WTC11 (cell line): ENCODE results near the gene EGFR. TPM values are rescaled to one million over a fixed set of nuclear protein-coding genes. Genes with fewer than 3 reads are reported as not detected.
A peak's percentile ranks its signal among the peaks of the same experiment; 100 is the strongest.

Experiments used
- ATAC-seq: fragments of 200-7000 bp; cut with Tn5 transposase; 2 replicates; pipeline ENCODE4 v1.10.0; 2021; ENCODE audit warnings: mild to moderate bottlenecking, moderate library complexity
- CTCF ChIA-PET: fragments of 300-600 bp; sonication (Branson Sonifier 250); formaldehyde crosslinking; loops from one replicate; lab custom pipeline; 2021; ENCODE audit warnings: antibody characterized with exemption; lab: Charles Lee
- POLR2A ChIA-PET: fragments of 350-600 bp; sonication (Branson Sonifier 250); formaldehyde crosslinking; loops from one replicate; lab custom pipeline; 2021; ENCODE audit warnings: antibody characterized with exemption; lab: Charles Lee
- DNase-seq: peaks from one replicate; pipeline ENCODE4 v3.0.0; 2021; ENCODE audit warnings: low spot score
- H3K27ac Mint-ChIP-seq: 2 replicates; pipeline ENCODE4 v1.8.0; 2021; ENCODE audit warnings: mixed read lengths
- H3K27me3 Mint-ChIP-seq: 2 replicates; pipeline ENCODE4 v1.8.0; 2021; ENCODE audit warnings: low read depth, mild to moderate bottlenecking, moderate library complexity, mixed read lengths
- H3K36me3 Mint-ChIP-seq: 2 replicates; pipeline ENCODE4 v1.8.0; 2021; ENCODE audit warnings: mixed read lengths
- H3K4me1 Mint-ChIP-seq: 2 replicates; pipeline ENCODE4 v1.8.0; 2022; ENCODE audit warnings: mixed read lengths
- H3K4me3 Mint-ChIP-seq: 2 replicates; pipeline ENCODE4 v1.8.0; 2021; ENCODE audit warnings: mild to moderate bottlenecking, moderate library complexity, mixed read lengths
- H3K9me3 Mint-ChIP-seq: 2 replicates; pipeline ENCODE4 v1.8.0; 2021; ENCODE audit warnings: mixed read lengths
- EMX1 ChIP-seq: fragments of 250-450 bp; sonication (Bioruptor Pico); IDR thresholded peaks from 2 replicates; pipeline ENCODE4 v1.8.0; 2021; ENCODE audit warnings: mild to moderate bottlenecking
- GTF2I ChIP-seq: fragments of 250-450 bp; sonication (Bioruptor Pico); conservative IDR thresholded peaks from 2 replicates; pipeline ENCODE4 v1.4.0; 2021; ENCODE audit warnings: mild to moderate bottlenecking
- IRF2 ChIP-seq: sonication (generic); formaldehyde crosslinking; IDR thresholded peaks from 2 replicates; pipeline ENCODE4 v1.8.0; 2022; ENCODE audit warnings: low read depth, missing genetic modification reagents, borderline replicate concordance
- NFATC4 ChIP-seq: fragments of 250-450 bp; sonication (Bioruptor Pico); IDR thresholded peaks from 2 replicates; pipeline ENCODE4 v1.9.0; 2021; ENCODE audit warnings: mild to moderate bottlenecking
- OVOL2 ChIP-seq: fragments of 250-450 bp; sonication (Bioruptor Pico); IDR thresholded peaks from 2 replicates; pipeline ENCODE4 v1.9.0; 2021; ENCODE audit warnings: mild to moderate bottlenecking, borderline replicate concordance
- ZNF317 ChIP-seq: sonication (generic); formaldehyde crosslinking; IDR thresholded peaks from 2 replicates; pipeline ENCODE4 v1.8.1; 2023; ENCODE audit warnings: low read depth, mild to moderate bottlenecking, moderate library complexity, missing genetic modification reagents, borderline replicate concordance
- ZNF396 ChIP-seq: fragments of 250-450 bp; sonication (Bioruptor Pico); IDR thresholded peaks from 2 replicates; pipeline ENCODE4 v1.8.0; 2021; ENCODE audit warnings: mild to moderate bottlenecking, moderate library complexity, borderline replicate concordance
- total RNA-seq: library from RNA; stranded (reverse); gene quantifications from 3 replicates; pipeline ENCODE4 v1.2.3, GENCODE V29; 2021
- TF ChIP-seq, protein P1 (sequence below): fragments of 250-450 bp; sonication (Bioruptor Pico); IDR thresholded peaks from 2 replicates; pipeline ENCODE4 v1.8.0; 2021; ENCODE audit warnings: mild to moderate bottlenecking
- TF ChIP-seq, protein P2 (sequence below): sonication (generic); formaldehyde crosslinking; IDR thresholded peaks from 2 replicates; pipeline ENCODE4 v1.8.0; 2022; ENCODE audit warnings: mild to moderate bottlenecking, missing genetic modification reagents
- TF ChIP-seq, protein P3 (sequence below): sonication (generic); formaldehyde crosslinking; conservative IDR thresholded peaks from 2 replicates; pipeline ENCODE4 v1.8.1; 2023; ENCODE audit warnings: mild to moderate bottlenecking, low read depth, missing genetic modification reagents, moderate library complexity
- TF ChIP-seq, protein P4 (sequence below): fragments of 250-450 bp; sonication (Bioruptor Pico); IDR thresholded peaks from 2 replicates; pipeline ENCODE4 v1.9.0; 2021; ENCODE audit warnings: moderate library complexity, mild to moderate bottlenecking, inconsistent platforms, borderline replicate concordance
- TF ChIP-seq, protein P5 (sequence below): fragments of 250-450 bp; sonication (Bioruptor Pico); IDR thresholded peaks from 2 replicates; pipeline ENCODE4 v2.1.2; 2022; ENCODE audit warnings: mild to moderate bottlenecking, moderate library complexity
- TF ChIP-seq, protein P6 (sequence below): sonication (generic); formaldehyde crosslinking; IDR thresholded peaks from 2 replicates; pipeline ENCODE4 v1.8.1; 2023; ENCODE audit warnings: mild to moderate bottlenecking, missing genetic modification reagents, borderline replicate concordance
- TF ChIP-seq, protein P7 (sequence below): fragments of 250-450 bp; sonication (Bioruptor Pico); IDR thresholded peaks from 2 replicates; pipeline ENCODE4 v1.9.0; 2021; ENCODE audit warnings: mild to moderate bottlenecking, borderline replicate concordance

Gene EGFR
- total RNA-seq, 1 experiment from 2014 or later = 5.9 TPM

DNA sequence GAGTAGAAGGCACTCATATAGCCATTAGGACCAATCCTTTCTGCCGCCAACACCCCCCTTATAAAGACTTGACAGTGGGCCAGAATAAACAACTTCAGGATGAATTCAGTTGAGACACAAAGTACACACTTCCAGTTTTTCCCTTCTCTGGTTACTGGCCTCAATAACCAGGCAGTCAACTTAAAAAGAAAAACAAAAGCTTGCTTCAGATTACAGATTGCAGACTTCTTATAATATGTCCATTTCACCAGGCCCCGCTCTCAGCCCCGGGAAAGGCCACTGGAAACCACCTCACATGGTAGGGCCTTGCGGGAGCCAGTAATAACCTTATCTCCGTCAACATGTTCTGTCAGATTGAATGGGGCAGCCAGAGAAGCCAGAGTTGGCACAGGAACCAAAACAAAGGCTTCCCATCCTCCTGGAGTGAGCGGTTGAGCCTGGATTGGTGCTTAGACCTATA, 108.8 kb downstream of the EGFR start:
- H3K9me3 Mint-ChIP-seq = peaks cover 3% of the 10 kb centered on the region; the same call in 1 of the 2 replicates
- POLR2A ChIA-PET = no interaction called here
- TF ChIP-seq GTF2I (no peak), ZNF317 (CRISPR knock-in tag) (no peak), IRF2 (CRISPR knock-in tag) (no peak), EMX1 (CRISPR knock-in tag) (no peak)
- TF ChIP-seq, protein P1, sequence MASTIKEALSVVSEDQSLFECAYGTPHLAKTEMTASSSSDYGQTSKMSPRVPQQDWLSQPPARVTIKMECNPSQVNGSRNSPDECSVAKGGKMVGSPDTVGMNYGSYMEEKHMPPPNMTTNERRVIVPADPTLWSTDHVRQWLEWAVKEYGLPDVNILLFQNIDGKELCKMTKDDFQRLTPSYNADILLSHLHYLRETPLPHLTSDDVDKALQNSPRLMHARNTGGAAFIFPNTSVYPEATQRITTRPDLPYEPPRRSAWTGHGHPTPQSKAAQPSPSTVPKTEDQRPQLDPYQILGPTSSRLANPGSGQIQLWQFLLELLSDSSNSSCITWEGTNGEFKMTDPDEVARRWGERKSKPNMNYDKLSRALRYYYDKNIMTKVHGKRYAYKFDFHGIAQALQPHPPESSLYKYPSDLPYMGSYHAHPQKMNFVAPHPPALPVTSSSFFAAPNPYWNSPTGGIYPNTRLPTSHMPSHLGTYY = no peak
- TF ChIP-seq, protein P2, sequence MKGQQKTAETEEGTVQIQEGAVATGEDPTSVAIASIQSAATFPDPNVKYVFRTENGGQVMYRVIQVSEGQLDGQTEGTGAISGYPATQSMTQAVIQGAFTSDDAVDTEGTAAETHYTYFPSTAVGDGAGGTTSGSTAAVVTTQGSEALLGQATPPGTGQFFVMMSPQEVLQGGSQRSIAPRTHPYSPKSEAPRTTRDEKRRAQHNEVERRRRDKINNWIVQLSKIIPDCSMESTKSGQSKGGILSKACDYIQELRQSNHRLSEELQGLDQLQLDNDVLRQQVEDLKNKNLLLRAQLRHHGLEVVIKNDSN (CRISPR knock-in tag) = no peak
- TF ChIP-seq, protein P3, sequence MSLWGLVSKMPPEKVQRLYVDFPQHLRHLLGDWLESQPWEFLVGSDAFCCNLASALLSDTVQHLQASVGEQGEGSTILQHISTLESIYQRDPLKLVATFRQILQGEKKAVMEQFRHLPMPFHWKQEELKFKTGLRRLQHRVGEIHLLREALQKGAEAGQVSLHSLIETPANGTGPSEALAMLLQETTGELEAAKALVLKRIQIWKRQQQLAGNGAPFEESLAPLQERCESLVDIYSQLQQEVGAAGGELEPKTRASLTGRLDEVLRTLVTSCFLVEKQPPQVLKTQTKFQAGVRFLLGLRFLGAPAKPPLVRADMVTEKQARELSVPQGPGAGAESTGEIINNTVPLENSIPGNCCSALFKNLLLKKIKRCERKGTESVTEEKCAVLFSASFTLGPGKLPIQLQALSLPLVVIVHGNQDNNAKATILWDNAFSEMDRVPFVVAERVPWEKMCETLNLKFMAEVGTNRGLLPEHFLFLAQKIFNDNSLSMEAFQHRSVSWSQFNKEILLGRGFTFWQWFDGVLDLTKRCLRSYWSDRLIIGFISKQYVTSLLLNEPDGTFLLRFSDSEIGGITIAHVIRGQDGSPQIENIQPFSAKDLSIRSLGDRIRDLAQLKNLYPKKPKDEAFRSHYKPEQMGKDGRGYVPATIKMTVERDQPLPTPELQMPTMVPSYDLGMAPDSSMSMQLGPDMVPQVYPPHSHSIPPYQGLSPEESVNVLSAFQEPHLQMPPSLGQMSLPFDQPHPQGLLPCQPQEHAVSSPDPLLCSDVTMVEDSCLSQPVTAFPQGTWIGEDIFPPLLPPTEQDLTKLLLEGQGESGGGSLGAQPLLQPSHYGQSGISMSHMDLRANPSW = no peak
- TF ChIP-seq, protein P4, sequence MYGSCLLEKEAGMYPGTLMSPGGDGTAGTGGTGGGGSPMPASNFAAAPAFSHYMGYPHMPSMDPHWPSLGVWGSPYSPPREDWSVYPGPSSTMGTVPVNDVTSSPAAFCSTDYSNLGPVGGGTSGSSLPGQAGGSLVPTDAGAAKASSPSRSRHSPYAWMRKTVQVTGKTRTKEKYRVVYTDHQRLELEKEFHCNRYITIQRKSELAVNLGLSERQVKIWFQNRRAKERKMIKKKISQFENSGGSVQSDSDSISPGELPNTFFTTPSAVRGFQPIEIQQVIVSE (CRISPR knock-in tag) = no peak
- TF ChIP-seq, protein P5, sequence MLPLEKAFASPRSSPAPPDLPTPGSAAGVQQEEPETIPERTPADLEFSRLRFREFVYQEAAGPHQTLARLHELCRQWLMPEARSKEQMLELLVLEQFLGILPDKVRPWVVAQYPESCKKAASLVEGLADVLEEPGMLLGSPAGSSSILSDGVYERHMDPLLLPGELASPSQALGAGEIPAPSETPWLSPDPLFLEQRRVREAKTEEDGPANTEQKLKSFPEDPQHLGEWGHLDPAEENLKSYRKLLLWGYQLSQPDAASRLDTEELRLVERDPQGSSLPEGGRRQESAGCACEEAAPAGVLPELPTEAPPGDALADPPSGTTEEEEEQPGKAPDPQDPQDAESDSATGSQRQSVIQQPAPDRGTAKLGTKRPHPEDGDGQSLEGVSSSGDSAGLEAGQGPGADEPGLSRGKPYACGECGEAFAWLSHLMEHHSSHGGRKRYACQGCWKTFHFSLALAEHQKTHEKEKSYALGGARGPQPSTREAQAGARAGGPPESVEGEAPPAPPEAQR (CRISPR knock-in tag) = no peak
- TF ChIP-seq, protein P6, sequence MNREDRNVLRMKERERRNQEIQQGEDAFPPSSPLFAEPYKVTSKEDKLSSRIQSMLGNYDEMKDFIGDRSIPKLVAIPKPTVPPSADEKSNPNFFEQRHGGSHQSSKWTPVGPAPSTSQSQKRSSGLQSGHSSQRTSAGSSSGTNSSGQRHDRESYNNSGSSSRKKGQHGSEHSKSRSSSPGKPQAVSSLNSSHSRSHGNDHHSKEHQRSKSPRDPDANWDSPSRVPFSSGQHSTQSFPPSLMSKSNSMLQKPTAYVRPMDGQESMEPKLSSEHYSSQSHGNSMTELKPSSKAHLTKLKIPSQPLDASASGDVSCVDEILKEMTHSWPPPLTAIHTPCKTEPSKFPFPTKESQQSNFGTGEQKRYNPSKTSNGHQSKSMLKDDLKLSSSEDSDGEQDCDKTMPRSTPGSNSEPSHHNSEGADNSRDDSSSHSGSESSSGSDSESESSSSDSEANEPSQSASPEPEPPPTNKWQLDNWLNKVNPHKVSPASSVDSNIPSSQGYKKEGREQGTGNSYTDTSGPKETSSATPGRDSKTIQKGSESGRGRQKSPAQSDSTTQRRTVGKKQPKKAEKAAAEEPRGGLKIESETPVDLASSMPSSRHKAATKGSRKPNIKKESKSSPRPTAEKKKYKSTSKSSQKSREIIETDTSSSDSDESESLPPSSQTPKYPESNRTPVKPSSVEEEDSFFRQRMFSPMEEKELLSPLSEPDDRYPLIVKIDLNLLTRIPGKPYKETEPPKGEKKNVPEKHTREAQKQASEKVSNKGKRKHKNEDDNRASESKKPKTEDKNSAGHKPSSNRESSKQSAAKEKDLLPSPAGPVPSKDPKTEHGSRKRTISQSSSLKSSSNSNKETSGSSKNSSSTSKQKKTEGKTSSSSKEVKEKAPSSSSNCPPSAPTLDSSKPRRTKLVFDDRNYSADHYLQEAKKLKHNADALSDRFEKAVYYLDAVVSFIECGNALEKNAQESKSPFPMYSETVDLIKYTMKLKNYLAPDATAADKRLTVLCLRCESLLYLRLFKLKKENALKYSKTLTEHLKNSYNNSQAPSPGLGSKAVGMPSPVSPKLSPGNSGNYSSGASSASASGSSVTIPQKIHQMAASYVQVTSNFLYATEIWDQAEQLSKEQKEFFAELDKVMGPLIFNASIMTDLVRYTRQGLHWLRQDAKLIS (CRISPR knock-in tag) = no peak
- TF ChIP-seq, all 79 proteins: peak for 0
- H3K36me3 Mint-ChIP-seq = no peaks in the 10 kb centered on the region
- no peaks in the 10 kb centered on the region for H3K27me3 Mint-ChIP-seq
- CTCF ChIA-PET = interaction anchor here (0.6 to 1.3 kb wide), 2 partner anchors 91 to 127 kb away, joined by 3 read pairs; no protein-coding TSS in a partner anchor
- H3K27ac Mint-ChIP-seq = no peak overlapping the region
- peaks cover 33% of the 10 kb centered on the region for H3K4me1 Mint-ChIP-seq
- H3K4me3 Mint-ChIP-seq = no peak overlapping the region
- DNase-seq (no peak), ATAC-seq (no peak)

DNA sequence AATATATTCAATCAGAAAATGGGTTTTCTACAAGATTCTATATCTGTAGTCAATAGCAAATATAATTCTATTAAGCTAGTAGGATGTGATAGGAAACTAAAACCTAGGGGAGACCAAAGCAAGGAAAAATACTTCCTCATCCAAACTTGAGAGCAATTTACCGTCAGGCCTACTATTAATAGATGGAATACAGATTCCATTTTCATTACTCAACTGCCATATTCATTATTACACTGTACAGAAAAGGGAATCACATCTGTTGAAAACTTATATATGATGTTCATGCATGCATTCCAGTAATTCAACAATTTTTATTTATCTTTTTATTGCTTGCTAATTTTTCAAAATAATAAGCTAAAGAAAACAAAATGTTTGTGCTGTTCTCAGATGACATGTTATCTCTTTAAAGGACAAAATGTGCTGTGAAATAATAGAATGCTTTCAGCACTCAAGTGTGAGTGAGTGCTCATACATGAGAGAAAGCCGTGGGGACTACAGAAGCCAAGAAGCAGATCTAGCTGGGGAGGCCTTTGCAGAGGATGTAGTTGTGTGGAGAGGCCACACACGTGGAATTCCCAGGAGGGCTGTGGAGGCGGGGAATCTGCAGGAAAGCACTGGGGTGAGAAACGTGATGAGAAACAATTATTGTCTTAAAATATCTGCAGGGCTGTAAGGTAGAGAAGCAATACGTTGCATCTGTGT, 110.0 kb downstream of the EGFR start:
- no peak for ATAC-seq
- Mint-ChIP-seq H3K36me3 (no peaks in the 10 kb centered on the region), H3K27me3 (no peaks in the 10 kb centered on the region), H3K27ac (peak overlapping the region; percentile 15; the same call in 1 of the 2 replicates), H3K4me1 (peaks cover 33% of the 10 kb centered on the region), H3K4me3 (no peak overlapping the region), H3K9me3 (peaks cover 3% of the 10 kb centered on the region; the same call in 1 of the 2 replicates)
- CTCF ChIA-PET = interaction anchor here (3.0 kb wide), 1 partner anchor 126 kb away, joined by 22 read pairs; no protein-coding TSS in a partner anchor
- DNase-seq = no peak
- POLR2A ChIA-PET = no interaction called here
- TF ChIP-seq, protein P1 = no peak
- TF ChIP-seq NFATC4 (no peak), OVOL2 (no peak), ZNF396 (CRISPR knock-in tag) (no peak)
- TF ChIP-seq, protein P7, sequence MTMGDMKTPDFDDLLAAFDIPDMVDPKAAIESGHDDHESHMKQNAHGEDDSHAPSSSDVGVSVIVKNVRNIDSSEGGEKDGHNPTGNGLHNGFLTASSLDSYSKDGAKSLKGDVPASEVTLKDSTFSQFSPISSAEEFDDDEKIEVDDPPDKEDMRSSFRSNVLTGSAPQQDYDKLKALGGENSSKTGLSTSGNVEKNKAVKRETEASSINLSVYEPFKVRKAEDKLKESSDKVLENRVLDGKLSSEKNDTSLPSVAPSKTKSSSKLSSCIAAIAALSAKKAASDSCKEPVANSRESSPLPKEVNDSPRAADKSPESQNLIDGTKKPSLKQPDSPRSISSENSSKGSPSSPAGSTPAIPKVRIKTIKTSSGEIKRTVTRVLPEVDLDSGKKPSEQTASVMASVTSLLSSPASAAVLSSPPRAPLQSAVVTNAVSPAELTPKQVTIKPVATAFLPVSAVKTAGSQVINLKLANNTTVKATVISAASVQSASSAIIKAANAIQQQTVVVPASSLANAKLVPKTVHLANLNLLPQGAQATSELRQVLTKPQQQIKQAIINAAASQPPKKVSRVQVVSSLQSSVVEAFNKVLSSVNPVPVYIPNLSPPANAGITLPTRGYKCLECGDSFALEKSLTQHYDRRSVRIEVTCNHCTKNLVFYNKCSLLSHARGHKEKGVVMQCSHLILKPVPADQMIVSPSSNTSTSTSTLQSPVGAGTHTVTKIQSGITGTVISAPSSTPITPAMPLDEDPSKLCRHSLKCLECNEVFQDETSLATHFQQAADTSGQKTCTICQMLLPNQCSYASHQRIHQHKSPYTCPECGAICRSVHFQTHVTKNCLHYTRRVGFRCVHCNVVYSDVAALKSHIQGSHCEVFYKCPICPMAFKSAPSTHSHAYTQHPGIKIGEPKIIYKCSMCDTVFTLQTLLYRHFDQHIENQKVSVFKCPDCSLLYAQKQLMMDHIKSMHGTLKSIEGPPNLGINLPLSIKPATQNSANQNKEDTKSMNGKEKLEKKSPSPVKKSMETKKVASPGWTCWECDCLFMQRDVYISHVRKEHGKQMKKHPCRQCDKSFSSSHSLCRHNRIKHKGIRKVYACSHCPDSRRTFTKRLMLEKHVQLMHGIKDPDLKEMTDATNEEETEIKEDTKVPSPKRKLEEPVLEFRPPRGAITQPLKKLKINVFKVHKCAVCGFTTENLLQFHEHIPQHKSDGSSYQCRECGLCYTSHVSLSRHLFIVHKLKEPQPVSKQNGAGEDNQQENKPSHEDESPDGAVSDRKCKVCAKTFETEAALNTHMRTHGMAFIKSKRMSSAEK (CRISPR knock-in tag) = no peak
